Activated CD8-positive, alpha-beta memory T cell treated with anti-CD3 and anti-CD28 coated beads, Interleukin-2, amount 50 U/mL, for 1 hour (primary cell): ENCODE data around the gene SLC2A4.

Source experiments
- DNase-seq: peaks from one replicate; pipeline ENCODE4 v3.0.0-alpha.2; 2020; ENCODE audit errors: extremely low read depth

SLC2A4 gene

DNA sequence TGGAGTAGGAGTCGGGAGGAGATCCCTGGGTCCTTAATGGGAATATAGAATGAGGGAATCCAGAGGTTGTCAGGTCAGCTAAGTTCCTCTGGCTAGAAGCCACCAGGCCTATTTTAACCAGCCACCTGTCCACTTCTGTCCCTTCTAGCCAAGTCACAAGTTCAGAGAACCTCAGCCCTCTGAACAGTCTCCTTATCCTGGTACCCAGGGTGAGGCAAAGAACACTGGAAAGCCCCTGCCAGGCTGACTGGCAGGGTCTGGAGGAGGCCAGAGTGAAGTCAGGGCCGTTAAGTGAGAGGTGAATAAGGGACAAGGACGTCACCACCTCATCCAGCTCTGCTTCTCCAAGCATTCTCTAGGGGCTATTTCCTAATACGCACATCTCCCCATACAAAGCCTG is 32.7 kb upstream of the SLC2A4 start:
- no peak for DNase-seq

GRCh38 chr17:7249214-7249613 is 32.3 kb upstream of the SLC2A4 start:
- DNase-seq, result no peak

DNA sequence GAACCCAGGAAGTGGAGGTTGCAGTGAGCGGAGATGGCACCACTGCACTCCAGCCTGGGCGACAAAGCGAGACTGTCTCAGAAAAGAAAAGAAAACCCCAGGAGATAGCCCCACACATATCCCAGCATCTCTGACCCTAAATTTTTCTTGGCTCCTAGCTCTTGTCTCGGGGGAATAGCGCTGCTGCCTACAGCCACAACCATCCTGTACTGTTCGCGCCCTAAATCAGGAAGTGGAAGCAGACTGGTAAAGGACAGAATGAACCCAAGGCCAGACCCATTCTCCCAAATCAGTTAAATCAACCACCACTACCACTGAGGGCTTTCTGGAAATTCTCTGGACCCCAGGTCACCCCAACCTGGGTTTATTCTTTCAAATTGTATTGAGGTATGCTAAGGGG is 31.7 kb upstream of the SLC2A4 start:
- no peak for DNase-seq

DNA sequence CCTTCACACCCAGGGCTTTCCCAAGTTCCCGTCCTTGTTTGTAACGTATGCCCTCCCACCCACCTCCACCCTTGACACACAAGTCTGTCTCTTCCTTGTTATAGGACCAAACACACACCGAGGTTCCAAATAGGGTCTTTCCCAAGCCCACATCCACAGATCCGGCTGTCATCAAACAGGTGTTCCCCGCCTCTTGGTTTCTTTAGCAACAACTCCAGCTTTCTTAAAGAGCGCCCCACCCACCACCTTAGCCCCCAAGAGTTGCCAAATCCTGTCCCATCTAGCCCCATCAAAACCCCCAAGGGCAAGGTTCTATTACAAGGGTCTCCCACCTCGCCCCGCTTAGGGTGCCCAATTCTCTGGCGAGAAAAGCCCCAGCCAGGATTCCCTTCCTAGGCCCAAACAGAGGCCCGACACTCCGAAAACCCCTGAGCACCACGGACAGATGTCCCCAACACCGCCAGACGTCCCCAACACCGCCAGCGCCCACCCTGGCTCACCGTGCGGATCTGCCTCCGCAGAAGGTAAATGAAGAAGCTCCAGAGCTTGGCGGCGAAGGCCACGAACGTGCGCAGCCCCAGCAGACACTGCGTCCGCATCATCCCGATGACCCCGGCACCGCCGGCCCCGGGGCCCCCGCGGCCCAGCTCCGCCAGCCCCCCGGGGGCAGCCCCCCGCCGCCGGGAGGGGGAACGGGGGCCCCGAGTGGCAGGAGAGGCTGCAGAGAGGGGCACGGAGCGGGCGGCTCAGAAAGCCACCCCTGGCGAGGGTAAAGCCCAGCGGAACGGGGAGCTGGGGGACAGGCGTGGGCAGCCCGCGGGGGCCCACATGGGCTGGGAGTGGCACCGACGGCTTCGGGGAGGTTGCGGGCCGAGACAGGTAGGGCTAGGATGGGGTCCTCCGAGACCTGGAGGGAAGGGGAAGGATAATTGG is 30.6 kb upstream of the SLC2A4 start:
- no peak for DNase-seq

DNA sequence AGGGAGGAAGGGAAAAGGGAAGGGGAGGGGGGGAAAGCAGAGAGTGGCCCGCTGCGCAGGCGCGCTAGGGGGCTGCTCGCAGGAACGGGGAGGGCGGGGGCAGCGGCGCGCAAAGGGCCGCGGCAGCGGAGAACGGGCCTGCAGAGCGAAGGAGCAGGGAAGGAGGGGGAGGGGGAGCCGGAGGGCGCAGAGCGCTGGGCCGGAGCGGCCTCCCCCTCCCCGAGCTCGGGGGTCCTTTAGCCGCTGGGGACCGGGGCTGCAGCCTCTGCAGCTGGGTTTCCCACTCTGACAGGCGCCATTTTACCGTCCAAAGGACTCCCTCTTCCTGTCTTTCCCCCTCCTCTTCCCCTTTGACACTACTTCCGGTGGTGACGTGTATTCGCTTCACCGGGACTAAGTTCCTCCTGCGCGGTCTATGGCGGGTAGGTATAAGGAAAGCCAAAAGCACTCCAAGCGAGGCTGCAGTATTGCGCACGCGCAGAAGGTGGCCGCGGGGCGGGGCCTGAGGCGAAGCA is 29.8 kb upstream of the SLC2A4 start, which contains the start of gene CTDNEP1:
Gene CTDNEP1, minus strand, starts transcription at position 74 of the 515 bp plus-strand sequence. CDS start 438 bp downstream, outside the sequence.
- DNase-seq, result peak; percentile 98

DNA sequence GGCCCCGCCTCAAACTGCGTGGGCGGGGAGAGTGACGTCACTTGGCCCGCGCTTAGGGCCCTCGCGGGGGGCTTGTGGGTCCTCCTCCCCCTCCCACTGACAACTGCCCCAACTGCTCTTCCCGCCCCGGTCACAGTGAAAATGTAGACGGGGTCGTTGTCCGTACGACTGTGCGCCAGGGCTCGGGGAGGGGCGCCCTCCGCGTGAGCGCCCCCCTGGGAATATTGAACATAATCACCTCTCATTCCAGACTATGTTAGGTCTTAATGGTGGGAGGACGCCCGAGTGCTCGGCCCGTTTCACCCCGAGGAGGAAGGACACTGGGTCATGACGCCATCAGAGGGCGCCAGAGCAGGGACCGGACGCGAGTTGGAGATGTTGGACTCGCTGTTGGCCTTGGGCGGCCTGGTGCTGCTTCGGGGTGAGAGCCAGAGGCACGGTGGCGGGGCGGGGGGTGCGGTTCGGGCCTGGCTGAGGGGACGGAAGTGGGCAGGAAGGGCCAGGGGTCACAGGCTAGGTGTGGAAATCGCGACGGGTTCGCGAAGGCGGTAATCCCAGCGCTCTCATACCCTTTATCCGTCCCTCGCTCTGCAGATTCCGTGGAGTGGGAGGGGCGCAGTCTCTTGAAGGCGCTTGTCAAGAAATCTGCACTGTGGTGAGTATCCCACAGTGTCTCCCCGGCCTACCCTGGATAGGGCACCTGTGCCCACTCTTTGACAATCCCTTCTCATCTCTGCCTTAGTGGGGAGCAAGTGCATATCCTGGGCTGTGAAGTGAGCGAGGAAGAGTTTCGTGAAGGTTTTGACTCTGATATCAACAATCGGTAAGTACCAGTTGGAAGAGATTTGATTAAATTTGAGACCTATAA is 29.1 kb upstream of the SLC2A4 start, which contains the start of gene ELP5:
Gene ELP5, plus strand, starts transcription at position 40 of the 868 bp plus-strand sequence. Its CDS starts 336 bp downstream, at position 376.
- DNase-seq, result peak; percentile 66

GRCh38 chr17:7253082-7253481 is 28.4 kb upstream of the SLC2A4 start:
- DNase-seq, result no peak

DNA sequence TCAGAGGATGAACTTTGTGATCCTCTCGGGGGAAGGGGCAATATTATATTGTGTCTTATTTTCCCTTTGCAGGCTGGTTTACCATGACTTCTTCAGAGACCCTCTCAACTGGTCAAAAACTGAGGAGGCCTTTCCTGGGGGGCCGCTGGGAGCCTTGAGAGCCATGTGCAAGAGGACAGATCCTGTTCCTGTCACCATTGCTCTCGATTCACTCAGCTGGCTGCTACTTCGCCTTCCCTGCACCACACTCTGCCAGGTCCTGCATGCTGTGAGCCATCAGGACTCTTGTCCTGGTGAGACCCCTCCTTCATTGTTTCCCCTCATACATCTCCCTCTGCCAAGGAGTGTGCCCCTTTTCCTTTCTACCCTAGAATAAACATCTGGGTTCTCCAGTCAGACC is 27.0 kb upstream of the SLC2A4 start:
- no peak for DNase-seq

DNA sequence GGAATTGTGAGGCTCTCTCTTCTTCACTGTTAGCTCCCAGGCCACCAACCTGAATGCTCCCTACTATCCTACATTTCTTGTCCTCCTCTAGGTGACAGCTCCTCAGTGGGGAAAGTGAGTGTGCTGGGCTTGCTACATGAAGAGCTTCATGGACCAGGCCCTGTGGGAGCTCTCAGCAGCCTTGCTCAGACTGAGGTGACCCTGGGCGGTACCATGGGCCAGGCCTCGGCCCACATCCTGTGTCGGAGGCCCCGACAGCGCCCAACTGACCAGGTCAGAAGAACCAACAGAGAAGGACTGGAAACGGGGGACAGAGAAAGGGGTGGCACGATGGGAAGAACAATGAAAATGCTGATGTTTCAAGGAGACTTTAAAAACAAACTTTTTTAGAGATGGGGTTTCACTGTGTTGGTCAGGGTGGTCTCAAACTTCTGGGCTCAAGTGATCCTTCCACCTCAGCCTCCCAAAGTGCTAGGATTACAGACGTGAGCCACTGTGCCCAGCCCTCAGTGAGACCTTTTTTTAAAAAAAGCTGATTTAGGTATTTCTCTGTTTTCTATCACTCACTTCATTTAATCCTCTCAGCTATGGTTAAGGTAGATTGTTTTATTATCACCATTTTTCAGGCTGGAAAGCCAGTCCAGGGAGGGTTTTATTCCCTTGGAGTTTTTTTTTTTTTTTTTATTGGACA is 24.6 kb upstream of the SLC2A4 start:
- DNase-seq, result no peak

DNA sequence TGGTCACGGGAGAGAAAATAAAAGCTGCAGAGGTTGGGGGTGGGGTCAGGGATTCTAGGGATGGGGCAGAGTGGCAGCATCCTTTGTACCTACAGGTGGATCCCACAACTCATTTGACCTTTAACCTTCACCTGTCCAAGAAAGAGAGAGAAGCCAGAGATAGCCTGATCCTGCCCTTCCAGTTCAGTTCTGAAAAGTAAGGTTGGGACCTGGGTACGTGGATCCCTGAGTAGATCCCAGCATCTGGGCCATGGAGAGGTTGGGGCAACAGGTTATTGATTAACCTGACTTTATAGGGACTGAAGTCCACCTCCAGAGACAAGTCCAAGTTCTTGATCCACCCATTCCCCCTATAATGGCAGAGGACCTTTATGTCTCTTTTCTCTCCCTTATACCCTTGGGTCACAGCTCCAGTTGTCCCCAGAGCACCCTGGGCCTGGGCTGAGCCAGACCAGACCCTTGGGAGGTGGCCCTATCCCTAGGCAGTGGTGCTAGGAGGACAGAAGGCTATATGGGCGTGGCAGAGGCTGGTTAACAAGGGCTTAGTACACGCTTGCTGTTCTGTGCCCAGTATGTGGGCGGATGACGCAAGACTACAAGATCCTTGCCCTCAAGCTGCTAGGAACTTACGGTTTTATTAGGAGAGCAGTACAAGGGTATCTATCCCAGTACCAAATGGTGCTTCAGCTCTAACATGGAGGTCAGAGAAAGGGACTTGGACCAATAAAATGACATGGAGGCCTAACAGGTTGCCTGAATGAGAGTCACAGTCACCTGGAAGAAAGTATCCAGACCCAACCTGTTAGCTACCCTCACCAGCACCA is 22.6 kb upstream of the SLC2A4 start:
- no peak for DNase-seq

DNA sequence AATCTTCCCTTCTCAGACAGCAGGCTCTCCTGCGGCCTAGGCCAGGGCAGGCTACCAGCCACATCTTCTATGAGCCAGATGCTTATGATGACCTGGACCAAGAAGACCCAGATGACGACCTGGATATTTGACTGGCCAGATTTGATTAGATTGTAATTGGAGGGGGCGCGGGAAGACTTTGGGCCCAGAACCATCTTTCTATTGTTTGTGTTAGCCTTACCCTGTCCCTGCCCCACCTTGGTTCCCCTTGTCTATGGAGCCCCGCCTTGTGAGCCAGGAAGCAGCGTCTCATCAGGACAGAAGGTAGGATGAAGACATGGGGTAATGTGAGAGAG is 22.0 kb upstream of the SLC2A4 start:
- DNase-seq, result no peak

DNA sequence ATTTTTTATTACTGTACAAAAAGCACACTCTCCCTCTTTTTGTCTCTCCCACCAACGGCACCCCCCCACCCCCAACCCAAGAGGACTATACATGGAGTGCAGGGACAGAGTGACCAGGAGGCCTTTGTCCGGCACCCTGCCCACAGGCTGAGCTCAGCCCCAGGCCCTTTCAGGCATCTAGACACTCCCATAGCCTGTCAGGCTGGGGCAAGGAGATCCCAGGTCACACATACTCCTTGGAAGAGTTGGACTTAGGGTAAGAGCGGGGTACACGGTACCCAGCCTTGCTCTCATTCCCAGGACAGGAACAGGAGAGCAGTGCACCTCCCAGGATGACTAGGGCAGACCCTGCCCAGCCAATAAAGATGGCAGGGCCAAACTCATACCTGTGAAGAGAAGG is 21.4 kb upstream of the SLC2A4 start:
- no peak for DNase-seq

GRCh38 chr17:7260651-7261378 is 20.7 kb upstream of the SLC2A4 start:
- DNase-seq, result no peak

- no peak for DNase-seq
These were observed 19.9 kb upstream of the SLC2A4 start for GRCh38 chr17:7261379-7262191.

DNA sequence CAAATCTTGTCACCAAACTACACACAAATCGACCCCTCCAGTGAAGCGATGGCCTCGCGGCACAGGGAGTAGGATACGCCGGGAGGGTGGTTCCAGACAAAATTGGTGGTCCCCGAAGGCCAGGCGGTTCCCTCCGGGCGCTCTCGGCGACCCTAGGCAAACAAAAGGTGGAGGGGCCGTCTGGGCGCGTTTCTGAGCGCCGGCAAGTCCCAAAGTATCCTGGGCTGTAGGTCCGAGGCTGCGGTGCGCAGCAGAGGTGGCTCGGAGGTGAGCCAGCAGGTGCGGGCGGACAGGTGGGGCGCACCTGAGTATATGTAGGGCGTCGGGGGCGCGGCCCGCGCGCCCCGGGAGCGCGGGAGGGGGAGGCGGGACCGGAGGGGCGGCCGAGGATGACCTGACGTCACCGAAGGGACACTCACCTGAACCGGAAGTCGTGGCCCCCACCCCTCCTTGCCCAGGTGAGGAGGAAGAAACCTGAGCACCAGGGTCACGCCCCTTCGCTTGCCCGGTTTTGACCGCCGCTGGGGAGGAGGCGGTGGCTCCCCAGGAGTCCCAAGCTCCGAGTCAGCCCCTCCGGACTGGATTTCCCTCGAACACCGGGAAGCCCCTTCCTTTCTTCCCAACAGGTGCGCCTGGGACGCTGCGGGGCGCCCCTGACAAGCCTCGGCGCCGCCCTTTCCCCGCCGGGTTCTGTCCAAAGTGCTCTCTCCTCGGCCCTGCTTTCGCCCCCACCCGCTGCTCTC is 19.2 kb upstream of the SLC2A4 start, which contains the start of gene CLDN7:
Gene CLDN7, minus strand, starts transcription at position 287 of the 743 bp plus-strand sequence. CDS start 435 bp downstream, outside the sequence.
- no peak for DNase-seq

- DNase-seq, result no peak
These were observed 18.4 kb upstream of the SLC2A4 start for GRCh38 chr17:7262935-7263800.

- no peak for DNase-seq
These were observed 17.8 kb upstream of the SLC2A4 start for GRCh38 chr17:7263801-7264078.

DNA sequence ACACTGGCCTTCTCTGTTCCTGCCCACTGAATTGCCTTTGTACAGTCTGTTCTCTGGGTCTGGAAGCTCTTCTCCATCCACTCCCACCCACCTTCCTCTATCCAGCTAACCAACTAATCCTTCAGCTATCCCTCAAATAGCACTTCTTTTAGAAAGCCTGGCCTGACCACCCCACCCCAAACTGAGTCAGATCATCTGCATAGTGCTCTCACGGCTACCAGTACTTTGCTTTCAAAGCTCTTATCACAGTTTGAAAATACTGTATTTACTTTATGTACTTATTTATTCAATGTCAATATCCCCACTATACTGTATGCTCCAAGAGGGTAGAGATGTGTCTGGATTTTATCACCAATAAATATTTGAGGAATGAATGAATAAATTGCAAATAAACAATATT is 14.7 kb upstream of the SLC2A4 start:
- DNase-seq, result no peak
